Prostate gland (tissue), 2 donors: ENCODE results near the gene AHCYL2. TPM values are rescaled to one million over a fixed set of nuclear protein-coding genes. Genes with fewer than 3 reads are reported as not detected.

Source experiments
- DNase-seq: peaks from one replicate; pipeline ENCODE4 v3.0.0-alpha.2; 2019; ENCODE audit warnings: low spot score
- H3K27ac ChIP-seq, 2 donors: fragments of 200-600 bp; sonication (generic); 2 replicates each; pipeline ENCODE4 v1.5.1; 2017 to 2019
- H3K27me3 ChIP-seq: fragments of 200-600 bp; sonication (generic); replicated peaks from 2 replicates; pipeline ENCODE4 v1.5.1; 2019; ENCODE audit not compliant: insufficient read depth
- H3K36me3 ChIP-seq, 2 donors: fragments of 200-600 bp; sonication (generic); 1 replicate in 1 of 2; 2 replicates in 1 of 2; pipeline versions ENCODE4 v1.5.1 to v1.8.1; 2017 to 2019
- H3K4me1 ChIP-seq: fragments of 200-600 bp; sonication (generic); replicated peaks from 2 replicates; pipeline ENCODE4 v1.5.1; 2019
- H3K4me3 ChIP-seq, 2 donors: fragments of 200-600 bp; sonication (generic); 2 replicates each; pipeline ENCODE4 v1.5.1; 2017 to 2019
- H3K9me3 ChIP-seq: fragments of 200-600 bp; sonication (generic); 2 replicates; pipeline ENCODE4 v1.5.1; 2017
- POLR2A ChIP-seq: fragments of 450-650 bp; IDR thresholded peaks from one replicate; pipeline ENCODE4 v1.6.1; 2016; ENCODE audit warnings: antibody characterized with exemption, mild to moderate bottlenecking
- POLR2AphosphoS5 ChIP-seq: sonication (generic); formaldehyde crosslinking; IDR thresholded peaks from one replicate; pipeline ENCODE4 v1.6.1; 2017; ENCODE audit warnings: antibody characterized with exemption
- whole genome bisulfite sequencing: methylation state at CpG from one replicate; pipeline ENCODE4 v1.1.5; 2018; 5-methylcytosine and 5-hydroxymethylcytosine counted together
- intact Hi-C: fragments of 100-400 bp; cut with DNase I; formaldehyde crosslinking; loops from one replicate; pipeline ENCODE4 v1.14.2; 2022
- total RNA-seq, 2 donors: library from RNA; depleted of rRNA; stranded (reverse); fragments of >200 nt; gene quantifications; one replicate each; pipeline ENCODE4 v1.1.0, GENCODE V29; 2016
- TF ChIP-seq, protein P1 (sequence below), 4 experiments: fragments of 200-600 bp in 2 of 4; fragments of 450-650 bp in 2 of 4; sonication (generic) in 2 of 4; IDR thresholded peaks; 1 replicate in 3 of 4; 2 replicates in 1 of 4; pipeline ENCODE4 v1.5.1; 2016 to 2019; ENCODE audit warnings: antibody characterized with exemption in 4 of 4, mild to moderate bottlenecking in 2 of 4, moderate library complexity in 2 of 4

Gene AHCYL2
- total RNA-seq, 2 donors from 2014 or later, result 15.2 to 38.3 TPM

DNA sequence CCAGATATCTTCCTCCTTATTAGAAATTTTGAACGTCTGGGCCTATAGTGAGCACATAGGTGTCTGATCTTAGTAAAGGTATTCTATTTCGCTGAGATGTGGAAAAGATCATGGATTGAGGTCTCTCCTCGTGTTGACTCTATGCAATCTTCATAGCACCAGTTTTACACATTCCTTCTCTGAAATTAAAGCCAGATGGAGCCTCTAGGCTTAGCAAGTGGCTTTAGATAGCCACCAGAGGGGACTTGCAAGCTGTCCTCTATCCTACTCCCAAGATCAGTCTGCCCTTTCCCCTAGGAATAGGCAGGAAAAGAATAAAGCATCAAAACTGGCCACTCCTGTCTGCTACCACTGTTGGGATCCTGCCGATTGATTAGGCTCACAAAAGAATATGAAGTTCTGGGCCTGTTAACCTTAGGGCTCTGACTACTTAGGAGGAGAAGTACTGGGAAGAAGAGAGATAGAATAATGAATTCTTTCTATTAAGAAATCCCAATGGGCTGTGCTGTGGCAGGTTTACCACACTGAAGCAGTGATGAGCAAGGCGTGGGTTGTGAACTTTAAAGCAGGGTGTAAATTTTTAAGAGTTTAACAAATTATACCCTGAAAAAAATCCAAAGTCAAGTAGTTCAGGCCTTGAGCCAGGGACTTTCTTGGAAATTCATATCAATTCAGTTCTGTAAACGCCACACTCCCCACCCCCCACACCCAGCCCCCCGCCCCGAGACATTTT lies 207.2 kb downstream of the AHCYL2 start:
- Histone ChIP-seq H3K4me1 (no peaks in the 10 kb centered on the region), H3K27ac (no peak overlapping the region), H3K9me3 (no peaks in the 10 kb centered on the region), H3K27me3 (no peaks in the 10 kb centered on the region), H3K36me3 (no peaks in the 10 kb centered on the region), H3K4me3 (no peak overlapping the region)
- no peak for TF ChIP-seq POLR2A
- TF ChIP-seq POLR2AphosphoS5, result no peak
- TF ChIP-seq, protein P1, sequence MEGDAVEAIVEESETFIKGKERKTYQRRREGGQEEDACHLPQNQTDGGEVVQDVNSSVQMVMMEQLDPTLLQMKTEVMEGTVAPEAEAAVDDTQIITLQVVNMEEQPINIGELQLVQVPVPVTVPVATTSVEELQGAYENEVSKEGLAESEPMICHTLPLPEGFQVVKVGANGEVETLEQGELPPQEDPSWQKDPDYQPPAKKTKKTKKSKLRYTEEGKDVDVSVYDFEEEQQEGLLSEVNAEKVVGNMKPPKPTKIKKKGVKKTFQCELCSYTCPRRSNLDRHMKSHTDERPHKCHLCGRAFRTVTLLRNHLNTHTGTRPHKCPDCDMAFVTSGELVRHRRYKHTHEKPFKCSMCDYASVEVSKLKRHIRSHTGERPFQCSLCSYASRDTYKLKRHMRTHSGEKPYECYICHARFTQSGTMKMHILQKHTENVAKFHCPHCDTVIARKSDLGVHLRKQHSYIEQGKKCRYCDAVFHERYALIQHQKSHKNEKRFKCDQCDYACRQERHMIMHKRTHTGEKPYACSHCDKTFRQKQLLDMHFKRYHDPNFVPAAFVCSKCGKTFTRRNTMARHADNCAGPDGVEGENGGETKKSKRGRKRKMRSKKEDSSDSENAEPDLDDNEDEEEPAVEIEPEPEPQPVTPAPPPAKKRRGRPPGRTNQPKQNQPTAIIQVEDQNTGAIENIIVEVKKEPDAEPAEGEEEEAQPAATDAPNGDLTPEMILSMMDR (IDR thresholded peaks at IDR 0.05), result no peak
- no peak for DNase-seq
- WGBS, result 75% methylated on average over 8 of the region's 8 CpGs
- intact Hi-C loops, result no loop called here

- TF ChIP-seq, protein P1 (IDR thresholded peaks at IDR 0.05), result no peak
- TF ChIP-seq POLR2A (peak; percentile 65), POLR2AphosphoS5 (peak; percentile 85)
- peak; percentile 87 for DNase-seq
- H3K27me3 ChIP-seq, result no peaks in the 10 kb centered on the region
- under 1% methylated on average over 53 of the region's 75 CpGs for WGBS
- H3K4me1 ChIP-seq, result no peaks in the 10 kb centered on the region
- peak within 1 kb of the TSS; percentile 10 to 20 for H3K27ac ChIP-seq
- H3K36me3 ChIP-seq, result no peaks in the 10 kb centered on the region
- intact Hi-C loops, result no loop called here
- no peaks in the 10 kb centered on the region for H3K9me3 ChIP-seq
- H3K4me3 ChIP-seq, result peak within 1 kb of the TSS; percentile 50 to 53
These were observed 209.2 kb downstream of the AHCYL2 start, which contains the start of gene STRIP2 for GRCh38 chr7:129433847-129434674. TSS of gene STRIP2 (plus strand) at chr7:129434432. CDS start at chr7:129434473, 41 bp downstream.

DNA sequence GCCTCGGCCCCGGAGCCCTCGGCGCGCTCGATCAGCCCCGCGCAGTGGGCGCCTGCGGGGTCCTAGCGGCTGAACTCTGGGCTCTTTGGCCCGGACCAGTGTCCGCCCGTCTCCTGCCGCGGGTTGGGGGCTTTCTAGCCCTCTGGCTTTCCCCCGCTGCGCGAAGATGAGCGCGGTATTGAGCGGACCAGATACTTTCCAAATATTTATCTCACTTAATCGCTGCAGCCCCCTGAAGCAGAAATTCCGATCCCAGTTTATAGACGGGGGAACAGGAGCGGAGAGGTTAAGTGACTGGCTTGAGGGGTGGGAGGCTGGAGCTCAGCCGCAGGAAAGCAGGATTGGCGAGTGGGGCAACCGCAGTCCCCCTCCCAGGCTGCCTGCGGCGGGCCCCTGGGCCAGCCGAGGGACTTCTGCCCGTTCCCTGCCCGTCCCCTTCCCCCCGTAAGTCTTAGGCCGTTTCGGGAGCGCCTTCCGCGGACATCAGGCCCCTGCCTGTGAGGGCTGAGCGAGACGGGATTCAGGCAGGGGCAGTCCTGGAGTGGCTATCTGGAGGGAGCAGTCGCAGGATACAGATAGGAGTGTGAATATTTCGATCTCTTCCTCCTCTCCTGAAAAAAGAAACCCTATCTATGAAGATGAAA lies 210.0 kb downstream of the AHCYL2 start:
- H3K4me3 ChIP-seq, result peak overlapping the region; percentile 50 to 53
- no peaks in the 10 kb centered on the region for H3K4me1 ChIP-seq
- peak overlapping the region; percentile 10 to 20 for H3K27ac ChIP-seq
- whole genome bisulfite sequencing, result 2% methylated on average over 42 of the region's 44 CpGs
- no peaks in the 10 kb centered on the region for H3K27me3 ChIP-seq
- no peak for TF ChIP-seq POLR2AphosphoS5
- TF ChIP-seq POLR2A, result no peak
- TF ChIP-seq, protein P1 (IDR thresholded peaks at IDR 0.05), result no peak
- intact Hi-C loops, result no loop called here
- DNase-seq, result no peak
- H3K36me3 ChIP-seq, result no peaks in the 10 kb centered on the region
- no peaks in the 10 kb centered on the region for H3K9me3 ChIP-seq

GRCh38 chr7:129435414-129435829 lies 210.6 kb downstream of the AHCYL2 start:
- intact Hi-C loops, result no loop called here
- peak overlapping the region in 1 of 2 donors; percentile 50 for H3K4me3 ChIP-seq
- H3K36me3 ChIP-seq, result no peaks in the 10 kb centered on the region
- TF ChIP-seq POLR2AphosphoS5 (no peak), POLR2A (no peak)
- TF ChIP-seq, protein P1 (IDR thresholded peaks at IDR 0.05), result no peak
- WGBS, result 99% methylated on average over 2 of the region's 2 CpGs
- no peak for DNase-seq
- no peaks in the 10 kb centered on the region for H3K4me1 ChIP-seq
- no peaks in the 10 kb centered on the region for H3K9me3 ChIP-seq
- no peak overlapping the region for H3K27ac ChIP-seq
- H3K27me3 ChIP-seq, result no peaks in the 10 kb centered on the region
